CD4-positive, alpha-beta T cell treated with Interleukin-21 for 1 hour (primary cell): ENCODE measurements around the gene ASPSCR1.
"Not testable (repeated sequence)": the region's sequence is repeated elsewhere in the genome, so short reads cannot be mapped to it uniquely, and the experiment has no call there.

Experiments
- DNase-seq: peaks from one replicate; pipeline ENCODE4 v3.0.0-alpha.2; 2020

ASPSCR1 gene

DNA sequence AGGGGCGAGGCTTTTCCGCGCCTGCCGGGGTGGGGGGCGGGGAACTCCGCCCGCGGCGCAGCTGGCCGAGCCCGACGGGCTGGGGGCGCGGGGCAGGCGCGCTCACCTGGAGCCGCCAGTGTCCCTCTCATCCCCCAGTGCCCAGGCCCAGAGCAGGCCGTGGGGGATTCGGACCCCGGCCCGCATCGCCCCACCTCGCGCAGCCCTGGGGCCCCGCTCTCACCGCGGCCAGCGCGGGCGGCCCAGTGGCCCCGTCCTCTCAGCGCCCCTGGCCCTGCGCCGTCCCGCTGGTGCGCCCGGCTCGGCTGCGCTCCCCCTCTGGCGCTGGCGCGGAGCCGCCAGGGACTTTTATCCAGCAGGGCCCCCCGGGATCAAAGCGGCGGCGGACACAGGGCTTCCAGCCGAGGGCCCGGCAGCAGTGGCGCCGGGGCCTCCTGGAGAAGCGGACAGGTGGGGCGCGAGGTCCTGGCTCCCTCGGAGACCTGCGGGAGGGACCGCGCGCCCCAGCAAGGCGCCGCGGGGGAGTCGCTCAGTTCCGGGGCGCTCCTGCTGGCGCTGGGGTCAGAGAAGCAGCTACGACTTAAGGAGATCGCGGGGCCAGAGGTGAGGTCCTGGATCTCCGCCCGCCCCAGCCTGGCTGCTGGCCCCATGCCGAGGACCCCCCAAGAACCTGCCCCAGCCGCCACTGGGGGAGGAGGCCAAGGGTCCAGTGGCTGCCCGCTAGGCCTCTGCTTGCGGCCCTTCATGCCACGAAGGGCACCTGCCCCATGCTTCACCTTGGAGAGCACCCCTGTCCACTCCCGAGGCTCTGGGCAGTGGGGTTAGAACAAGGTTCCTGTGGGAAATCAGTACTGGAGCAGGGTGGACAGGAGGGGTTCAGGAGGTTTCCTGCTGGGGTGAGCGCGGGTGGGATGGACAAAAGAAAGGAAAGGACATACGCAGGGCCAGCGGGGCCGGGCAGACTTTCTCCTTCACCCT lies 15.6 kb upstream of the ASPSCR1 start:
- DNase-seq = no peak

DNA sequence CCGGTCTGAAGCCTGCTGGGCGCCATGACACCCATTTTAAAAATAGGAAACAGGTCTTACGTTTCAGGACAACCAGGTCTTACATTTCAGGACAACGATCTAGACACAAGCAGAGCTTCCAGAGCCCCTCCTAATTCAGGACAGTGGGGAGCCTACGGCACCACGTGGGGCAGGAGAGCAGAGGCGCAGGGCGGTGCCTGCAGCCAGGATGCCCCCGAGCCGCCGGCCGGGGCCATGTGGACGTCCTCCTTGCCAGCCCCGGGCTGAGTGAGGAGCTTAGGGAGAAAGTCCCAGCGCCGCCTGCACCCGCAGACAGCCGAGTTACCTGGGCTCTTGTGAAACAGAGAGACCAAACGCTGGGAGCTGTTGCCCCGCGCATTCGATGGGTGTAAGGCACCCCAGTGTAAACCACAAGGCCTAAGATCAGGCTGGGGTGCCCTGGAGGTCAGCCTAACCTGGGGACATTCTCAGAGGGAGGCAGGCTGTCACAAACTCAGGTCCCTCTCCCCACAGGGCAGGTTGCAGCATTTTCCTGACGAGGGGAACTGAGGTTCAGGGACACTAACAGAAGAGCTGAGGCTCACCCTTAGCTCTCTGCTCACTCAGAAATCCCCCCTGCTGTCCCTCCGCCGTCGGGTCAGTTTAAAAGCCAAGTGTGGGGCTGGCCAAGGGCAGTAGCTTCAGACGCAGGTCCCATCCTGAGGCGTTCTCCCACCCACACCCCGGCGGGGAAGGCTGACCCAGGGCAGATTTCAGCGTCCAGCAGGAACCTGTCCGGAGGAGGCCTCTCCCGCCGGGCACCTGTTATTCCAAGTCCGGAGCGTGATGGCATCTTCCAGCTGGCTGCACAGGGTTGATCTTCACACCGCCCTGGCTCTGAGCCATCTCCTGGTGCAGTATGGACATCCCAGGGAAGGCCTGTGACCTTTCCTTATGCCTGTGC lies 14.7 kb upstream of the ASPSCR1 start:
- DNase-seq = no peak

DNA sequence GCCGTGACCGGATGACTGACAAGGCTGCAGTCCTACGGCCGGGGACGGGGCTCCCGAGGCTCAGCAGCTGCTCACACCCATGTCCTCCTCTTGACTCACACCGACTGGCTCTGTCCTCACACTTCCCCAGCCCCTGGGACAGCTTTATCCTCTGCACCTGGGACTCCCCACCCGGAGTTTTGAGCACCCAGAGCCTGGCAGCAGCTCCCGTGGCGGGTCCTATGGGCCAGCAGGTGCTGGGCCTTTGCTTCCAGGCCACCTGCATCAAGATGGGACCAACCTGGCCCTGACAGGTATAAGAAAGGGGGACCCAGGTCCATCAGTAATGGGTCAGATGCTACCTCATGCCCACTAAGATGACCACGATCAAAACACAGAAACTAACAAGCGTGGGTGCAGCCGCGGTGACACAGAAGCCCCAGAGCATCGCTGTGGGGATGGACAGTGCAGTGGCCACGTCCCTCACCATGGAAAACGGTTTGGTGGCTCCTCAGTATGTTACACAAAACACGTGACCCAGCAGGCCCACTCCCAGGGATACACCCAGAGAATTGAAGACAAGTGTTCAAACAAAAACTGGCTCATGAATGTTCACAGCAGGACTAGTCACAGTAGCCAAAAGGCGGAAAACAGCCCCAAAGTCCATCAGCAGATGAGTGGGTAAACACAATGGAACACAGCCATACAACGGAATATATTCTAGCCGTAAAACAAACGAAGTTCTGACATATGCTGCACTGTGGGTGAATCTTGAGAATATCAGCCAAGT lies 13.2 kb upstream of the ASPSCR1 start:
- DNase-seq = no peak

DNA sequence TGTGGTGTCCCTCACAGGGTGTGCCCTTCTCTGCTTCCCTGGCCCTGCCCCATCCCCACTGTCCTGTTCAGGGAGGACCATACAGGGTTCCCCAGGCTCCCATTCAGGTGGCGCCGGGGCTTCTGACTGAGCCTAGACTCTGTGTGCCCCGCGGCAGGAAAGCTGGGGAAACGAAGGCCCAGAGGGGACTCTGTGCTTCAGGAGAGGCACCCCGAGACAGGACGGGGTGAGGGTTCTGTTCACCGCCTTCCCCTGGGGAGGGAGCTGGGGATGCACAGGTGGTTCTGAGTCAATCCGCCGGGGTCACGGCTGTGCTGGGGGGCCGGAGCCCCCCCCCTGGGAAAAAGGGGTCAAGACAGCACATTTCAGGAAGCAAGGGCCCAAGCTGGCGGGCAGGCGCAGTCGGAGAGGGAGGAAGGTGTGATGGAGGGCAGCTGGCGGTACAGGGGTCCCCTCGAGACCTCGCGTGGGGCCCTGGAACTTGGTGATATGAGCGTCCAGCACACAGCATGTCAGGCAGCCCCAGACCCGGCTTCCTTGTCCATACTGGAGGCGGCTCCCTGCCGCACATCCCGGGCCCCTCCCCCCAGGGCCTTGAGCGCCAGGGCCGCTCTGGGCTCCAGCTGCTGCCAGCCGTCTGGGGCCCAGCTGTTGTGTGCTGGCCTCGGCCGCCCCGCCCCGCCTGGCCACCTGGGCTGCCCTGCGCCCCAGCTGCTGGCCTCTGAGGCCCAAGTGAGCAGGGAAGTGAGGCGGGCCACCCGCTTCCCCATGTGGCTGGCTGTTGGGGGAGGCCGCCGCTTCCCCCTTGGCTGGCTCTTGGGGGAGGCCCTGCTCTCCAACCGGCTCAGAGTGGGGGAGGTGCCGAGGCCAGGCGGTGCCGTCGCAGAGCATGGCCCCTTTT lies 10.8 kb upstream of the ASPSCR1 start:
- DNase-seq = no peak

DNA sequence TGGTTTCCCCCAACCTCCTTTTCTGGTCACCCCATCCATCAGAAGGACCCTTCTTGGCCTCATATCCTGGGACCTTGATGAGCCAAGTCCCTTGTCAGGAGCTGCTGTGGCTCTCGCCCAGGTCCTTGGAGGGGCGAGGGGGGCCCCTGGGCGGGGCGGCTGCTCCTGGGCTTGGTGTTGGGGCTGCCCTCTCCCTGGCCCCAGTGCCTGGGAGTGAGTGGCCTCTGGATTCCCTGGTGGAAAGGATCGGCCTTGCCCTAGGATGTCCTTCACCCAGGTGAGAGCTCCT lies 10.2 kb upstream of the ASPSCR1 start:
- no peak for DNase-seq

DNA sequence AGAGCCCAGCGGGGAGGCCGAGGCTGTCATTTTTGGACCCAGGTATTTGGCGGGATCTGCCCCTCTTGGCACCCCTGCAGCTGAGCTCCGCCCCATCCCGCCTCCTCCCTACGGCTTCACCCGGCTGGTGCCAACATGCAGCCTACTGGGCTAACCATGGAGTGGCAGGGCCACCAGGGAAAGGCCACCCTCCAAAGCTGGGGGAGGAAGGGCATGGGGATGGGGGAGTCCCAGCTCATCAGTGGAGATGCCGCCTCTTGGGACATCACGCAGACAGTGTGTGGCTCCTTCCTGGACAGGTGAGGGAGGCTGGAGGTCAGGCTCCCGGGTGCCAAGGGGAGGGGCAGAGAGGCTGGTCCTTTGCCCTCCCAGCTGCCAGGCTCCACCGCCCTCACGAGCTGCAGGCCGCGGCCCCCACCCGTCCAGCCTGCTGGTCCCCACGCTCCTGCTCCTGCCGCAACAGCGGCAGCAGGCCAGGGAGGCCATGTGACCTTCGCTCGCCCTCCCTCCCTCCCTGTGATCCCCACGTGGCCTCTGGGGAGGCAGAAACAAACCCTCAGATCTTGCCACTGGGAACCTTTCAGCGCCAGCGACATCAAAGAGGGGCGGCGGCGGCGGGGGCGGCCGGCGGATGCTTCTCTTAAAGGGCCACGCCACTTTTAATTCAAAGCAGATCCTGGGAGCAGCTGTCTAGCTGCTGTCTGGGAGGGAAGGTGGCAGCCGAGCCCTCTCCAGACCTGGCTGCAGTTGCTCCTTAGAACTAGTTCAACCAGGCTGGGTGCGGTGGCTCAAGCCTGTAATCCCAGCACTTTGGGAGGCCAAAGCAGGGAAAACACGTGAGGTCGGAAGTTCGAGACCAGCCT lies 9.7 kb upstream of the ASPSCR1 start:
- DNase-seq = peak; percentile 90

DNA sequence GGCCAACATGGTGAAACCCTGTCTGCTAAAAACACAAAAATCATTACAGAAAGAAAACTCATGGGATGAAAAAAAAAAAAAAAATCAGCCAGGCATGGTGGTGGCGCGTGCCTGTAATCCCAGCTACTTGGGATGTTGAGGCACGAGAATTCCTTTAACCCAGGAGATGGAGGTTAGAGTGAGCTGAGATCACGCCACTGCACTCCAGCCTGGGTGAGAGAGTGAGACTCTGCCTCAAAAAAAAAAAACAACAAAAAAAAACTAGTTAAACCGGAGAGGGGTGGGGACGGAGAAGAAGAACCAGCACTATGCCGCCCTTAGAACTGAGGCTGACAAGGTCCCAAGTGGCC lies 9.1 kb upstream of the ASPSCR1 start:
- no peak for DNase-seq

DNA sequence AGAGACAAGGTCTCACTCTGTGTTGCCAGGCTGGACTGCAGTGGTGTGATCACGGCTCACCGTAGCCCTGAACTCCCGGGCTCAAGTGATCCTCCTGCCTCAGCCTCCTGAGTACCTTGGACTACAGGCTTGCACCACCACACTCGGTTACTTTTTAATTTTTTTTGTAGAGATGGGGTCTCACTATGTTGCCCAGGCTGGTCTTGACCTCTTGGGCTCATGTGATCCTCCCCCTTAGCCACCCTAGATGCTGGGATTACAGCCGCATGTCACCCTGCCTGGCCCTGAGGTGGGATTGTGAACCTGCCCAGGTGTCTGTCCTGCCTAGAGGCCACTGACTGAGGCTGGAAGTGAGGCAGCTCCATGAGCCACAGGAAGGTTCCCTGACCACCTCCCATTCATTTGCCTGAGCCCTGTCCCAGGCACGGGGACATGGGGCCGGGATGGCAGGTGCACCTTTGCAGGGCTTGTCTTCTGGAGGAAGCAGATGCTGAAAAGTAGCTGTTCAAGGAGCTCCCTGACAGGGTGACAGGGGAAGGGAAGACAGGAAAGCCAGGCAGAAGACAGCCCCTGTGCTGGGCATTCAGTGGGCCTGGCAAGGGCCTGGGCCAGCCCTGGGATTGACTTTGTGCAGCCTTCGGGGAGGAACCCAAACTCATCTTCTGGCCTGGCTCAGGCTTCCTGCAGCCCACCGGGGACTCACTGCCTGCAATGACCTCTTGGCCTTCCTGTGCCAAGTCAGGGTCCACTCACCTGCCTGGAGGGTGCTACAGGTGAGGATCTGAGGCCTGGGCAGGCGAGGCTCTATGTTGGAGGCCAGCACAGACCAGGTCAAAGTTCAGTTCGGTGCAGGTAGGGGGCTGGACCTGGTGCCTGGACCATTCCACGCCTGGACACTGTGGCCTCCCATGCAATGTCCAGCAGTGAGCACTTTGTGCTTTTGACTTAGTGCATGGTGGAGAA lies 8.3 kb upstream of the ASPSCR1 start:
- DNase-seq = no peak

DNA sequence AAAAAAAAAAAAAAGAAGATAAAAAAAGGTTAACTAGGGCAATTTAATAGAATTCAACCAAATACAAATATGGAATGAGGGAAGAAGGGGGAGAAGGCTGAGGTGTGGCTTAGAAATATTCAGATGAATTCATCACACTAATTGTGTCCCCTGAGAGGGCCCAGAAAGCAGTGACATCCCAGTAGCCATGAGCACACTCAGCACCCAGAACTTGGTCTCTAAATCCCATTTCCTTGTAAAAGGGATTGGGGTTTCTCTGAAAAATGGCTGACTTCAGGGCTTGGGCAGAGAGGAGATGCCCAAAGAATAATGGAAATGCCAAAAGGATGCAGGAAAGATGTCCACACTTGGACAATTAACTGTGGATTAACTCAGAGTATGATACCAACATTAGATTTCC lies 4.0 kb upstream of the ASPSCR1 start:
- no peak for DNase-seq

DNA sequence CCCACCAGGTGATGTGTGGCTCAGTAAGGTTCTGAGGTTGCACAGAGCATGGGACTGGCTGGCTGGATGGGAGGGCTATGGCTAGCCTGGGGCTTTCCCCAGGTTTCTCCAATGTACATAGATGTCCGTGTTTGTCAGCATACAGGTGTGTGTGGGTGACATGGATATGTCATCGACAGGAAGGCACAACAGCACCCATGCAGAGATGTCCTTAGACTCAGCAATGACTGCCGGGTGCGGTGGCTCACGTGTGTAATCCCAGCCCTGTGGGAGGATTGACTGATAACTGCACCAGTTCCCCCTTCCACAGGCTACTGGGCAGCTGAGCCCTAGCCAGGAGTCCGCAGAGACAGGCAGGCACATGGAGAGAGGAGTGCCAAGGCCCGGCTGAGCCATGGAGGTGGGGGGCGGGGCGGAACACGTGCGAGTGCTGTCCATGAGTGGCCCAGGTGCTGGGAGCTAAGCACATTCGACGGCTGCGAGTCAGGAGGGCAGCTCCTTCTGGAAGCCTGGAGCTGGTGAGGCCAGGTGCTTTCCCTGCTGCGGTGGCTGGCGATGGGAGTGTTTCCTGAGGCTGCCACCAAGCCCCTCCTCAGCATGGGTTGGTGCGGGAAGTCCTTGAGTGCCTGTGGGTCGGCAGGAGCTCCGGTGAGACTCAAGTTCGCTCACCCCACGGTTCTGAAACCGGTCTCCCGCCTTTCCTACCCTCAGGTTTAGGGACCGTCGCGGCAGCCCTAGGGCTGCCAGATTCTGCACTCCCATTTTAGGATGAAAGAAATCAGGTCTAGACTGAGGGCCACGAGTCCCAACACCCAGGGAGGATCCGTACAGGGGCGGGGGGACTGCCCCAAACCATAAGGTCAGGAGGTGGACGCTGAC lies 858 bp upstream of the ASPSCR1 start:
- DNase-seq = no peak

DNA sequence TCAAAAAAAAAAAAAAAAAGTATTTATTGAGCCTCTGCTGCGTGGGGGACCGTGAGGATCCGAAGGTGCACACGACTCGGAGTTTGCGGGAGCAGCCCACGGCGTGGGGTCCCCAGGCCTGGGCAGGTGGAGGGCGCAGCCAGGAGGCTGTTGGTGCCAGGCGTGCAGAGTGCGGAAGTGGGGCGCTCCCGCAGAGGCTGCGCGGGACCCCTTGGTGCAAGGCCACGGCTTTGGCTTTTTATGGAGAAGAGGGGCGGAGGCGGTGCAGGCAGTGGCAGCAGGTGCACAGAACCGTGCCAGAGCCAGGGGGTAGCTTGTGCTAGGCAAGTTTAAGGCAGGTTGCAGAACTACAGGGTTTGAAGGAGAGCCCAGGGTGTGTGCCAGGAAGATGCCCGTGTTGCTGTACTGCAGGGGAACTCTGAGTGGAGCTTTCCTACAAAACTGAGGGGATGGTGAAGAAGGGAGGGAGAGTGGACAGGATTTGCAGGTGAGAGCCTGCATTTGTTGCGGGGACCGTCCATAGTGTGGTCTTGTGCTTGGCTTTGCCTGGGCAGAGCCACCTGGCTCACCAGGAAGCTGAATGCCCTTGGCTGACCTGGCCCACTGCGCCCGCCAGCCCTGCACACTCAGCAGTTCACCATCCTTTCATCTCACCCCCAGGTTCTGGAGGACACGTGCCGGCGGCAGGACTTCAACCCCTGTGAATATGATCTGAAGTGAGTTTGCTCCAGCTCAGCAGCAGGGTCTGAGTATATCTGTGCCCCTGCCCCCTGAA lies 1.3 kb downstream of the ASPSCR1 start:
- DNase-seq = no peak

DNA sequence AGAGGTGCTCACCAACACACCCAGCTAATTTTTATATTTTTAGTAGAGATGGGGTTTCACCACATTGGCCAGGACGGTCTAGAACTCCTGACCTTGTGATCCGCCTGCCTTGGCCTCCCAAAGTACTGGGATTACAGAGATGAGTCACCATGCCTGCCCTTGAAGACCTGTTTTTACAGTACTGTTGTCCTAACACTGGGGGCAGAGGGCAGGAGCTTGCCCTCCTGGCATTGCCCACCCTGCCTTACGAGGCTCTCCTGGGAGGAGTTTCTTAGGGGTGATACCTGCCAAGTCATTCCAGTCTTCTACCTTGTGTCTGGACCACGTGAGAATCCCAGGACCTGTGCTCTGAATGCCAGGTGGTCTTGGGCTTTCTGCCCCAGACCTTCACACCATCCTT lies 2.7 kb downstream of the ASPSCR1 start:
- DNase-seq = no peak

DNA sequence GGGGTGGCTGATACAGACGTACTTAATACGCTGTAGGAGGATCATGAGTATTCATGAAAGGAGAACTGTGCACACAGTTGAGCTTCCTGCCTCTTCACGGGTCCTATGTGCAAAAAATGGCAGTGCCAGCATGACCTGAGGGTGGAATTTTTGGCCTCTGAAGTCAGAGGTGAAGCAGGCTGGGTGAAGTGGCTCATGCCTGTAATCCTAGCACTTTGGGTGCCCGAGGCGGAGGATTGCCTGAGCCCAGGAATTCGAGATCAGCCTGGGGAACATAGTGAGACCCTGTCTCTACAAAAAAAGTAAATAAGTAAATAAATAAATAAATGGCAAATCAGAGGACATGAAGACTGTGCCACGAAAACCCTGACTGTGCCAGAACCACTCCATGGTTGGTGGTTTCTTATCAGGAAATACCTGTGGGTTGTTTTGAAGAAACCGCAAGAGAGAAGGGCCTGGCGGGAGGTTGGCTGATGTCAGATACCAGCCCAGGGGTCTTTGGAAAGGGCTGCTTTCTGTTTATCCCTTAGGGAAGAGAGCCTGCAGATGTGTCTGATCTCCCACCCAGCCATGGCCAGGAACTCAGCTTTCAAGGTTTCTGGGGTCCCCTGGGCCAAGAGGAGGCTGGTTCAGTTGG lies 3.4 kb downstream of the ASPSCR1 start:
- peak; percentile 26 for DNase-seq

DNA sequence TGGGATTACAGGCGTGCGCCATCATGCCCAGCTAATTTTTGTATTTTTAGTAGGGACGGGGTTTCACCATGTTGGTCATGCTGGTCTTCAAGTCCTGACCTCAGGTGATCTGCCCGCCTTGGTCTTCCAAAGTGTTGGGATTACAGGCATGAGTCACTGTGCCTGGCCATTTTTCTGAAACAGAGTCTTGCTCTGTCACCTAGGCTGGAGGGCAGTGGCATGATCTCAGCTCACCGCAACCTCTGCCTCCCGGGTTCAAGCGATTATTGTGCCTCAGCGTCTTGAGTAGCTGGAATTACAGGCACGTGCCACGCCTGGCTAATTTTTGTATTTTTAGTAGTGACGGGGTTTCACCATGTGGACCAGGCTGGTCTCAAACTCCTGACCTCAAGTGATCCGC lies 4.1 kb downstream of the ASPSCR1 start:
- DNase-seq = not testable (repeated sequence)

DNA sequence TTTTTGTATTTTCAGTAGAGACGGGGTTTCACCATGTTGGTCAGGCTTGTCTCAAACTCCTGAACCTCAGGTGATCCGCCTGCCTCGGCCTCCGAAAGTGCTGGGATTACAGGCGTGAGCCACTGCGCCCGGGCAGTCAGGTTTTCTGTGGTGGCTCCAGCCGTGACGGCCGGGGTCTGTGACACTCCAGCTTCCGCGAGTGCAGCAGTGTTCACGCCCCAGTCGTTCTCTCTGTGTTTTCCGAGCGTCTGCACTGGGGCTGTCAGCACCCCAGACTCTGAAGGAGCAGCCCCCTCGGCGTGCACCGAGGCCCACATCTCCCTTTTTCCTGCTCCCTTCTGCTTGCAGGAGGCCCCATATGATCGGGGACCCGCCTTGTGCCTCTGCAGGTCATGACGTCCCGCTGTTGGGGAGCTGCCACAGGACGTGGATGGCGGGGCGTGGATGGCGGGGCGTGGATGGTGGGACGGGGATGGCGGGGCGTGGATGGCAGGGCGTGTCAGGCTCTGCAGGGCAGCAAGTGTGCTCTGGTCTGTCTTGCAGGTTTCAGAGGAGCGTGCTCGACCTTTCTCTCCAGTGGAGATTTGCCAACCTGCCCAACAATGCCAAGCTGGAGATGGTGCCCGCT lies 5.7 kb downstream of the ASPSCR1 start:
- no peak for DNase-seq

DNA sequence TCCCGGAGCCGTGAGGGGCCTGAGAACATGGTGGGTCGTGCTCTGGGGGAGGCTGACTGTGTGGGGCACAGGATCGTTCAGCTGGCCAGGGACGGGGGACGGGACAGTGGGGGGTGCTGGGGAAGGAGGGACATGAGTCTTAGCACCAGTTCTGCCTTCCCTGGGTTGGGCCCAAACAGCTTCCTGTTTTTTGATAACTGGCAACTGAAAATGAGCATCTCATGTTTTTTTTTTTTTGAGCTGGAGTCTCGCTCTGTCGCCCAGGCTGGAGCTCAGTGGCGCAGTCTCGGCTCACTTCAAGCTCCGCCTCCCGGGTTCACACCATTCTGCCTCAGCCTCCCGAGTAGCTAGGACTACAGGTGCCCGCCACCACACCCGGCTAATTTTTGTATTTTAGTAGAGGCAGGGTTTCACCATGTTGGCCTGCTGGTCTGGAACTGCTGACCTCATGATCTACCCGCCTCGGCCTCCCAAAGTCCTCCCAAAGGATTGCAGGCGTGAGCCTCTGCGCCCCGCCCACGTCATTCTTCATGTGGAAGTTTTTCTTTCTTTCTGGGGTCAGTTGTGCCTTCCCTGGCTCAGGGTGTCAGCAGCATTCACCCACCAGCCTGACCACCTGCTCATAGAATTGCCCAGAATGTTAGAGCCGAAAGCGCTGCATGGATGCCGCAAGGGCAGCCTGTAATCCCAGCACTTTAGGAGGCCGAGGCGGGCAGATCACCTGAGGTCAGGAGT lies 6.4 kb downstream of the ASPSCR1 start:
- no peak for DNase-seq
